NOMO-1 treated with dmso at 0.1 percent for 144 hours (cell line): ENCODE data around the gene TEAD2.

Source experiments
- DNase-seq: peaks from one replicate; lab custom pipeline; 2025; ENCODE audit not compliant: unreplicated experiment; lab: John Stamatoyannopoulos, UW

The TEAD2 gene

GRCh38 chr19:49348305-49349189, 13.7 kb downstream of the TEAD2 start:
- DNase-seq, result no peak

DNA sequence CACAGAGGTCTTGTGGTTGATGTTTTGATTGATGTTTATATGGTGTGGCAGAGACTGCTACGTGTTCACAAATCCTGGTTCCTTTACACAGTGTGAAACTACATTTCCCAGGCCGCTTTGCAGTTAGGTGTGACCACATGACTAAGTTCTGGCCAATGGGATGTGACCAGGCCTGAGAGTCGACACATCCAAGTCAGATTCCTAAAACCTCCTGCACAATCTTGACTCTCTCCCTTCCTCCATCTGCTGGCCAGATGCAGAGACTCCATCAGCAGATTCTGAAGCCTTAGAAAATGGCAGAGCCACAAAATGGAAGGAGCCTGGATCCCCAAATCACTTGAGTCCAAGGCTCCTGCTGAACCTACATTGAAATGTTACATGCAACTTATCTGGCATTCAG, 14.4 kb downstream of the TEAD2 start:
- DNase-seq, result no peak

DNA sequence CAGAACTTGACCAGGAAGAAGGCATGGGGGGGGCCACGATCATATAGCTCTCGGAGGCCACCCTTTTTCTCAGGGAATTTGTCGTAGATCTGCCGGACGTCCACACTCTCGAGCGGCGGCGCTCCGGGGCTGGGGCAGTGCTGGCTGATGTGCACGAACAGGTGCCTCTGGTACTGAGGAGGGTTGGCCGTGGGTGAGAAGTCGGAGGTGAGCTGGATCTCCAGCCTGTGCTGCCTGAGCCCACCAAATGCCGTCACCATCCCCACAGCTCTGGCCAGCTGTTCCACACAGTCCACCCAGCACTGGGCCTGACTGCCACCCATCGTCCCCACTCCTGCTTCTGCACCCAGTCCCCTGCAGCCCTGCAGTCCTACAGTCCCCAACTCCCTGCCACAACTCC, 15.0 kb downstream of the TEAD2 start:
- DNase-seq, result no peak

DNA sequence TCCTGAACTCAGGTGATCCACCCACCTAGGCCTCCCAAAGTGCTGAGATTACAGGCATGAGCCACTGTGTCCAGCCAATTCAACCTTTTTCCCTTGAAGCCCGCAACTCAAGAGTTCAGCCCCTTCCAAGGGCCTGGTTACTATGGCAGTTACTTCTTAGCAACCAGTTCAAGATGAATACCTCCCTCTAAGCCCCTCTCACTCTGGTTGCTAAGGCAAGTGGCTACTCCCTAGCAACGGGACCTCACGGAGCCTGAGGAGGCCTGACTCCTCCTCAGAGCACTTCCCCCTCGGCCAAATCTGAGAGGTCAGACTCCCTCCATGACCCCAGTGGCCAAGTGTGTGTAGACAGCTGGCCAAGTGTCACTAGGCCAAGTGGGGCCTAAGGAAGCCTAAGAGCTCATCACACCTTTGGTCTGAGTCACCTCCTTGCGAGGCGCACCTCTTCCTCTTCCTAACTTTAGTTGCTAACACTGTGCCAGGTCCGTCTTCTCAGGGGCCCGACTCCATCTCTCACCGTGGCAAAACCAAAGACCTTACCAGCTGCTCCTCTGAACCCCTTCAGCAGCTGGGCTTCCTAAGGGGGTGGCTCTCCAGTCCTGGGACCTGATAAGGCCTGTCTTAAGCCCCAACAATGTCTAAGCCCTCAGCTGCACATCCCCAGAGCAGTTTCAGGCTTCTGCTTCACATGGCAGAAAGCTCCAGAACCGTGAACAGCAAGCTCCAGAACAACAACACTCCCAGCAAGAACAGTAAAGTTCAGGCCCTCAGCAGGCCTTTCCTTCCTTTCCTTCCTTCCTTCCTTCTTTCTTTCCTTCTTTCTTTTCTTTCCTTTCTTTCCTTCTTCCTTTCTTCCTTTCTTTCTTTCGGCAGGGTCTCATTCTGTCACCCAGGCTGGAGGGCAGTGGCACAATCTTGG, 17.5 kb downstream of the TEAD2 start:
- DNase-seq, result no peak

DNA sequence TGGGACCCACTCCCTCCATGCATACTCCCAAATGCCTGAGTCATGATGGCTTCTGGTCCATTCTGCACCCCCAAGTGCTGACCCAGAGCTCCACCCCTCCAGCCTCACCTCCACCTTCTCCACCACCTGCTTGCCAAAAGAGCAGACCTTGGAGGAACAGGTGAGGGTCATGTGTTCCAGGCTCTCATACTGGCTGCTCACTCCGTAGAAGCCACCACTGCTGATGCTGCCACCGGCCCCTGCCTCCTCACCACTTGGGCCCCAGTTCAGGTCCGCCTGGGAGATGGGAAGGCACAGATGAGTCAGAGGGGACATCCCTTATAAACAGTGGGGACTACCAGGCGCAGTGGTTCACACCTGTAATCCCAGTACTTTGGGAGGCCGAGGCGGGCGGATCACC, 19.1 kb downstream of the TEAD2 start:
- DNase-seq, result no peak

GRCh38 chr19:49342291-49342721, 19.9 kb downstream of the TEAD2 start:
- no peak for DNase-seq

- no peak for DNase-seq
Measured at GRCh38 chr19:49340865-49341718, 21.1 kb downstream of the TEAD2 start.

- DNase-seq, result no peak
Measured at GRCh38 chr19:49340069-49340864, 21.9 kb downstream of the TEAD2 start.

DNA sequence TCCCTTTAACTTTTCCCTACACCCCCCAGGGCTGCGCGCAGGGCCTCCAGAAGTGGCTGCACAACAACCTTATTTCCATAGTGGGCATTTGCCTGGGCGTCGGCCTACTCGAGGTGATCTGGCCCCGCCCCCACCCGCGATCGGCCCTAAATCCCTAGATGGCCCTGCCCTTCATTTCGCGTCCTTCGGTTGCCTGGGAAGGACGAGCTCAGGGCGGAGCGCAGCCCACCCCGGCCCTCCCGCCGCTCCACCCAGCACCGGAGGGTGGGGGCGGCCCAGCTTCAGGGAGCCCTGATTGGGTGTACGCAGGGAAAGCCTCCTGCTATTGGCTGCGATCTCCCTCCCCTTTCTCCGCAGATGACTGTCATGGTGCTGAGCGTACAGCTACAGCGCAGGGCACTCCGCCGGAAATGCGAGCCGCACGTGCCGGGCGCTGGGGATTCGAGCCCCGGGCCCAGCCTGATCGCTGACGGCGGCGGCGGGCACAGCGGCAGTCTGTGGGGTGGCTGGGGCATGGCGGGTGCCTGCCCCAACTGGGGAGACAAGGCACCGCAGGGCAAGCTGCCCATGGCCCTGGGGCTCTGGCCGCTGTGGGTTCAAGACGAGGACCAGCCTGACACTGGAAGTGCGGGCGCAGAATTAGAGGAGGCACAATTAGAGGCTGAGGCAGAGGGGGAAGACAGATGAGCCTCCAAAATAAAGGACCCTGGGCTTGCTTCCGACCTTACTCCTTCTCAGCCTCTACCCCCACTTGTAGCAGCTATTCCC, 22.7 kb downstream of the TEAD2 start:
- no peak for DNase-seq

GRCh38 chr19:49338691-49339300, 23.4 kb downstream of the TEAD2 start:
- DNase-seq, result no peak

DNA sequence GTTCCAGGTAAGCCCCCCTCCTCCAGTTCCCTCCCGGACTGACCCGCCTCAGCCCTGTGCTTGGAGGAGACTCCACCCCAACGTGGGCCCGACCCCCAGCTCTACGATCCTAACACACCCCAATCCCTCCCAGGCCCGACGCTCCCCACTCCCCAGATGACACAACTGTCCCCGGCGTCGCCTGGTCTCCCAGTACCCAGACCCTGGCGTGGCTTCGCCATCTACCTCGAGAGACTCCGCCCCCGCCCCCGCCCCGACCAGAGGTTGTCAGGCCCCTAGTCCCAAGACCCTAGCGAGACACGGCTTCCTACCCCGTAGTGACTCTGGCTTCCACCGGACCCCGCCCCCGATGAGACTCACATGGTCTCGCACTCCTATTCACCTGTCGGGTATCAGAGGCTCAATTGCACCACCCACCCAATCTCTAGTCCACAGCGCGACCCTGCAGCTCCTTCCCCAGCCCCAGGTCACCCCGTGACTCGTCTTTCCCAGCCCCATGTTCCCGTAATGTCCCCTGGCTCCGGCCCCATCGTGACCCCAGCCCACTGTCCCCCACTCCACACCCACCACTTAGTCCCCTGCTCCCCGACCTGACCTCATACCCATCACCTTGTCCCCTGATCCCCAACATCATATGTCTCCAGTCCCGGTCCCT, 24.1 kb downstream of the TEAD2 start:
- DNase-seq, result no peak

DNA sequence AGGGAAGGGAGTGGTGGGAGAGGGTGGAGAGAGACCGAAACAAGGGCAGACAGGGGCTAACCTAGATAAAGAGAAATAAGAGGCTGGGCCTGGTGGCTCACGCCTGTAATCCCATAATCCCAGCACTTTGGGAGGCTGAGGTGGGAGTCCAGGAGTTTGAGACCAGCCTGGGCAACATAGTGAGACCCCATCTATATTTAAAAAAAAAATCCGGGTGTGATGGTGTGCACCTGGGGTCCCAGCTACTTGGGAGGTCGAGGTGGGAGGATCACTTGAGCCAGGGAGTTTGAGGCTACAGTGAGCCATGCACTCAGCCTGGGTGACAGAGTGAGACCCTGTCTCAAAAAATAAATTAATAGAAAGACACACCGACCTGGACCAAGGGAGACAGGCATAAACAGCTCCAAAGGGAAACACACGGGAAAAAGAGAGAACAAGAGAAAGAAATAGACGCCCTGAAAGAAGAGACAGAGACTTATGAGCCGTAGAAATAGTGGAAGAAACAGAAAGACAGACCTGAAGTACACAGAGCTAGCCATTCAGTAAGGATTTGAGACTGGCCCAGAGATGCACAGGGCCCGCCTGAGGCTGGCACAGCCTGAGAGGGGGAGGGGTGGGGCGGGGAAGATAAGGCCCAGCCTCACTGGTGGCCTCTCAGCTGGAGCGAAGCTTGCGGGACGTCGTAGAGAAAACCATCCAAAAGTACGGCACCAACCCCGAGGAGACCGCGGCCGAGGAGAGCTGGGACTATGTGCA, 24.8 kb downstream of the TEAD2 start:
- no peak for DNase-seq

DNA sequence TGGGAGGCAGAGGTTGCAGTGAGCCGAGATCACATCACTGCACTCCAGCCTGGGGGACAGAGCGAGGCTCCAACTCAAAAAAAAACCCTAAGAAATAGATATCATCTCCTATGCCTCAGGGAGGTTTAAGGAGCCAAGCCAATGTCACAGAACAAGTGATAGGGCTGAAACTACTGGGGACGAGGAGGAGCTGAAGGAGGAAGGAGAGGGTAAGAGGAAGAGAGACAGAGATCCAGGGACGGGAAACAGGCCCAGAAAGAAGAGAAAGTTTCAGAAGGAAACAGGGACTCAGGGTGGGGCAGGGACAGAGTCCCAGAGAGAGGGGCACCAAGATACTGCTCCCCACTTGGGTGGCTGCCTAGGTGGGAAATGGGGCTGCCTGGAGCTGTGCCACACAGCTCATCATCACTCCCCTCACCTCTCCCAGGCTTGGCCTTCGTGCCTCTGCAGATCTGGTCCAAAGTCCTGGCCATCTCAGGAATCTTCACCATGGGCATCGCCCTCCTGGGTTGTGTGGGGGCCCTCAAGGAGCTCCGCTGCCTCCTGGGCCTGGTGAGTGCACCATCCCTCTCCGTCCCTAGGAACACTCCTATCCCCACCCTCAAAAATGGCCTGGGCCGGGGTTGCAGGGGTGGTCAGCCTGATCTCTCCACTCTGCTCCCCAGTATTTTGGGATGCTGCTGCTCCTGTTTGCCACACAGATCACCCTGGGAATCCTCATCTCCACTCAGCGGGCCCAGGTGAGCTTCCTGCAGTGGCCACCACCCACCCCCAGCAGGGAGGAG, 25.5 kb downstream of the TEAD2 start:
- no peak for DNase-seq

DNA sequence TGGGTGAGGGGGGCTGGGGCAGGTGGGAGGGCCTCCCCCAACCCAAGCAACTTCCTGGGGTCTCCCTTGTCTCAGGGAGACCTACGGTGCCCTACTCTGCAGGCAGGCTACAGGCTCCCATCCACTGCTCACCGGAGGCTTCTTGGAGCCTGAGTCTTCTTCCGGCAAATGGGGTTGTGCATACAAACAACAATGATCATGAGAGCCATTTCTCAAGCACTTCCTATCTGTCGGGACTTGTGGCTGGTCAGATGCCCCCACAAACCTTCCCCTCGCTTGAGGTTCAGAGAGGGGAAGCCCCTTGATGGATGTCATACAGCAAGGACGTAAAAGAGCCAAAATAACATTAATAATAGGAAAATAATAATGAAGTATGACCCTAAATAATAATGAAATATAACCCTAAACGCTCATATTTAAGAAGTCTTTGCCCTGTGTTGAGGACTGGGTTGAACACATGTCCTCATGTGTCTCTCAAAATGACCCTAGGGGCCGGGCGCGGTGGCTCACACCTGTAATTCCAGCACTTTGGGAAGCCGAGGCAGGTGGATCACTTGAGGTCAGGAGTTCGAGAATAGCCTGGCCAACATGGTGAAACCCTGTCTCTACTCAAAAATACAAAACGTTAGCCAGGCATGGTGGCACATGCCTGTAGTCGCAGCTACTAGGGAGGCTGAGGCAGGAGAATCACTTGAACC, 26.3 kb downstream of the TEAD2 start:
- no peak for DNase-seq

DNA sequence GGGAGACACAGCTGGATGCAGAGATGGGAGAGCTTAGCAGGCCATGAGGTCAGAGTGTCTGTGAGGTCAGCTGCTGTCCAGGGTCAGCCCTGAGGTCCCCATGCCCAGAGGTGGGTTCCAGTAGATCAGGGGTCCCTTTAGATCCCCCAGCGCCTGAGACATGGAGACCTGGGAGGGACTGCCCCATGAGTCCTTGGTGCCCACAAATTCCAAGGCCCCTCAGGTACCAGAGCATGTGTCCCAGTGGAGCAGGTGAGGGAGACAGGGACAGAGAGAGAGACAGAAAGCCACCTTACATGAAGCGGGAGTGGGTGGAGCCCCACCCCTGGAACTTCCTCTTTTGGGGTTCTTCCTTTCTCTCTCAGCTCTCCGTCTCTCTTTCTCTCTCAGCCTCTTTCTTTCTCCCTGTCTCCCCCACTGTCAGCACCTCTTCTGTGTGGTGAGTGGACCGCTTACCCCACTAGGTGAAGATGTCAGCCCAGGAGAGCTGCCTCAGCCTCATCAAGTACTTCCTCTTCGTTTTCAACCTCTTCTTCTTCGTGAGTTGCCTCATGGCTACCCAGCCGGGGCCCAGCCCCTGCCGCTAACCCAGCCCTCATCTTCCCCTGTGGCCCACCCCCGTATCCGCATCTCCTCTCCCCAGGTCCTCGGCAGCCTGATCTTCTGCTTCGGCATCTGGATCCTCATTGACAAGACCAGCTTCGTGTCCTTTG, 27.0 kb downstream of the TEAD2 start, which contains the start of gene CD37:
Gene CD37, plus strand, starts transcription at position 336 of the 713 bp plus-strand sequence. Its CDS starts 135 bp downstream, at position 471.
- DNase-seq, result peak; percentile 60
